AG08396 (cell line): ENCODE data around the gene ERBB2.
A peak's percentile ranks its signal among the peaks of the same experiment; 100 is the strongest.
"Not testable (repeated sequence)": the region's sequence is repeated elsewhere in the genome, so short reads cannot be mapped to it uniquely, and the experiment has no call there.

Source experiments
- DNase-seq: peaks from one replicate; pipeline ENCODE4 v3.0.0; 2012; ENCODE audit warnings: low spot score, mixed read lengths

The ERBB2 gene

DNA sequence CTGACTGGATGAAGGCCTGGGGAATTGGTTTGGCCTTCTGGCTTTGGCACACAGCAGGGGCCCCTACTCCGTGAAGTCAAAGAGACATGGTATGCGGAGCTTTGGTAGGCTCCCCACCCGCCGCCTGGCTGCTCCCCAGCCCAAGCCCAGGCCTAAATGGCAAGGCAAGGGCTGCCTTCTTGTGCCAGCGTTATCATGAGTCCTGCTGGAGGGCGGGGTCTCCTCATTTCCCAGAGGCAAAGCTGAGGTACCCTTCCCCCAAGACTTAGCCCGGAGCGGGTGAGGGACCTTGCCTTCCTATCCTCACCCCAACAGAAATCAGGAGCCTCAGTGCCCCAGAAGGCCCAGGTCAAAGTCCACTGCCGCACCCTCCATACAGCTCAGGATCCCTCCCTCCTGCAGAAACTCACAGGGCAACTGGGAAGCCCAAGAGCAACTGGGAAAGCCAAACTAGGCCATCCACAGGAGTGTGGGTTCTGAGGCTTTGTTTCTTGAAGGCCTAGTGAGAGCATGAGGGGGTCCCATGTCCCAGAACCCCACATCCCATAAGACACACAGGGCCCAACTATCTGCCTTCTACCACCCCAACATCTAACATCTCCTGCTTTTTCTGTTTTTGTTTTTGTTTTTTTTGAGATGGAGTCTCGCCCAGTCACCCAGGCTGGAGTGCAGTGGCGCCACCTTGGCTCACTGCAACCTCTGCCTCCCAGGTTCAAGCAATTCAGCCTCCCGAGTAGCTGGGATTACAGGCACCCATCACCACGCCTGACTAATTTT is 21.3 kb upstream of the ERBB2 start:
- DNase-seq, result no peak

DNA sequence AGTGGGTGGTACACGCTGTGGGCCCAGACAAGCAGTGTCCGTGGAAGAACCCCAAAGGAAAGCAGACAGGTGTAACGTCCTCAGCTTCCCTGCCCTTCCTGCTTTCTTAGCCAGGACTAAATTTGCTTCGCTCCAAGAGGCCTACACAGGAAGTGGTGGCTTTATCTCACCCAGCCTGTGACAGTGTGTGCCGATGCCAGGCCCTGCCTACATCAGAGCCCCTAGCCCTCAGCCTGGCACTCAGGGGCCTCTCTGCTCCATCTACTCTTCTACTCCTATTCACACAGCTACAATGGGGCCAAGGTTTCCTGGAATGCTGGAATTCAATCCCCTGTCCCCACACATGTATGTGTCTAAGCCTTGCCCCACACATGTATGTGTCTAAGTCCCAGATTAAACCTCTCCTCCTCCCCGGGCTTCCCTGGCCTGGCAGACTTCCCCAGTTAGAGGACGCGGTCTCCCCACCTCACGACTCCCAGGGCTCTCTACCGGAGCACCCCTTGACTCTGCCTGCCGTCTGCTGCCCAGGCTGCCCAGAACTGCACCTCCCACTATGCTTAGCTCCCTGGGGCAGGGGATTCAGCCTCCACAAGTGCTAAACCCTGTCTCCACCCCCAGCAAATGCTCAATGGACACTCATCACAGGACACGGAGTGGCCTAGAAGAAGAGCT is 20.2 kb upstream of the ERBB2 start:
- no peak for DNase-seq

DNA sequence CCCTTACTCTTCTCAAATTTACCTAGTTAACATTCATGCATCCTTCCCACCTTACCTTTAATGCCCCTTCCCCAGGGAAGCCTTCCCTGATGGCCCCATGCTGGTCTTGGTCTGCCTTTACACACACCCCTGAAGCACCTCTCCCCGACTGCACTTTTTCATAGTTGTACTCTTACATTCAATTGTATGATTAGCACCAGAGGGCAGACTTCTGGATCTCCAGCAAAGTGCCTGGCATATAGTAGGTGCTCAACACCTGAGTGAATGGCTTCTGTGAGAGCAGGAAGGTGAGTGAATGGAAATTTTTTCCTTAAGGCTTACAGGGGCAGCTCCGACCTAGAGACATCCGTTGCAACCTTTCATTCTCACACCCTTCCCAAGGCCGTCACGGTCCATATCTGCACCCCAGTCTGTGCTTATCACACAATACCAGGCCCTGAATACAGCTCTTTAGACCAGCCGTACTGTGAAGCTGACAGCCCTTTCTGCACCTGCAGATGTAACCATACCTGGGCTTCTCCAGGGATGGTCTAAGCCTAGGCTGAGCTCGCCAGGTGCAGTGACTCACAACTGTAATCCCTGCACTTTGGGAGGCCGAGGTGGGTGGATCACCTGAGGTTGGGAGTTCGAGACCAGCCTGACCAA is 16.4 kb upstream of the ERBB2 start:
- DNase-seq, result no peak

DNA sequence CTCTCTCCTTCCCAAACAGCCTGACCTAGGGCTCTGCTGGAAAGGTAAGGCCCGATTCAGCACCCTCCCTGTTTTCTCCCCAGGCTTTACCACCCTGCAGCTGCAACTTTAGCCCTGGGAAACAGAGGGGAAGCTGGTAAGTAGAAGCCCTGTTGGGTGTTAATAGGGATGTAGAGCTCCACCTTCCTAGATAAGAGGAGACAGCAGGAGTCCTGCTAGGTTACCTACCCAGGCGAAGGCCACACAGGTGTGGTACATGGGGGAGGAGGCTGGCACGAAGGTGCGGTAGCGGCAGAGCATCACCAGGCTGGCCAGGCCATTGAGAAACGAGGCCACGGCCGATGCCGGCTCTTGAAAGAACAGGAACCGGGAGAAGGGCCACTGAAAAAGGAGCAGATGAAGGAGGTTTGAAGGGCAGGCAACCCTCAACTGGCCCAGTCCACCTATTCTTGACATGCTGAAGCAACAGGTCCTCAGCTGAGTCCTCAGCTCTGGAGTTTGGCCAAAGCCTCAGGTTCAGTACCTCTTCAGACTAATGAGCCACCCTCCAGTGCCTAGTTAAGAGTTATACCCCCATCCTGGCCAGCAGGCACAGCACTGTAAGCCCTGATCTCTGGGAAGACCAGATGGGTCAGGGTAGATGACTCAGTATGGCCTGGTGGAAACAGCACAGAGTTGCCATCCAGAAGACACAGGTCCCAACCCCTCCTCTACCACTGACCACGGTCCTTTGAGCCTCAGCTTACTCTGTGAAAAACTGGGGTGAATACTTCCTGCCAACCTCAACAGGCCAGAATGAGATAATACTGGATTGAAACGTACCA is 15.3 kb upstream of the ERBB2 start:
- no peak for DNase-seq

DNA sequence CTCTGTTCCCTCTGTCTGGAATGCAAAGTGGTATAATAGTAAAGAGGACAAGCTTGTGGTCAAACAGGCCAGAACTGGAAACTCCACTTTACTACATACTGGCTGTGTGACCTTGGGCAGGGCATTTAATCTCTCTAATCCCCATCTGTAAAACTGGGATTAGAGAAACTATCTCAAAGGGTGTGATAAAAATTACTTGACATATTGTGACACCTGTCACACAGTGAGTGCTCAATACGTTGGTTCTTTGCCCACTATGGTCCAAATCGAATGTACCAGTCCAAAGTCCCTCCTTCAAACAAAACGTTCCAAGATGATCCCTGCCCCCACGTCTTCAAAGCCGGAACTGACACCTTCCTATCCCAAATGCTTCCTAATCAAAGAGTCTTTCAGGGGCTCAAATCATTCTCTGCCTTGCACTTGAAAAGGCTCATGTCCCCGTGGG is 12.7 kb upstream of the ERBB2 start:
- no peak for DNase-seq

DNA sequence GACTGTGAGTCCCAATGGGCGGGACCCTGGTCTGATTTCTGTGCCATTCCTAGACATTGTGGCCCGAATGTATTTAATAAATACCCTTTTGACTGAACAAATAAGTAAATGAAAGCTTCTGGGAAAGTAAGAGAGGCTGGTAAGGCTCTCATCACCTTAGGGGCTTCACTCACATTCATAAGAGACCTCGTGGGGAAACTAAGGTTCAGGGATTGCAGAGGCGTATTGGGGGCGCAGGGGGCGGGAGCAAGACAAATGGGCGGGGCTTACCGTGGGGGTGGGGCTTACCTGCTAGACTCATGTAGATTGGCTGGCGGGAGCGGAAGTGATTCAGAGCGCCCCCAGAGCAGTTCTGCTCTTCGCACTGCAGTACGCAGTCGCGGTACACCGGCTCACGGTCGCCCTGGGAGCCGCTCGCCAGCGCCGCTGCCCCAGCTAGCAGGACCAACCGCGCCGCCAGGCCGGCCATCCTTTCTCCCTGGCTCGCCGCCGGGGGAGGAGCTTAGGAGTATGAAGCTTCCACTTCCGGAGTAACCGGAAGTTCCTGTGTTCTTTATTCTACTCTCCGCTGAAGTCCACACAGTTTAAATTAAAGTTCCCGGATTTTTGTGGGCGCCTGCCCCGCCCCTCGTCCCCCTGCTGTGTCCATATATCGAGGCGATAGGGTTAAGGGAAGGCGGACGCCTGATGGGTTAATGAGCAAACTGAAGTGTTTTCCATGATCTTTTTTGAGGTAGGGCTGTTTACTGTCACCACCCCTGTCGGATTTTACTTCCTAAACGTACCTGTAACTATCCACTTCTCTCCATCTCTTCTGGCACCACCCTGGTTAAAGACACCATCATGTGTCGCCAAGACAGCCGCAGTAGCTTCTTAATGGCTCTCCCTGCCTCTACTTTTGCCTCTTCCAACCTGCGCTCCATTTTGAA is 12.1 kb upstream of the ERBB2 start, which contains the start of gene PGAP3:
PGAP3 (minus strand) TSS at position 512 of the 929 bp plus-strand sequence; CDS start at position 469, 43 bp downstream.
- DNase-seq, result peak; percentile 93

DNA sequence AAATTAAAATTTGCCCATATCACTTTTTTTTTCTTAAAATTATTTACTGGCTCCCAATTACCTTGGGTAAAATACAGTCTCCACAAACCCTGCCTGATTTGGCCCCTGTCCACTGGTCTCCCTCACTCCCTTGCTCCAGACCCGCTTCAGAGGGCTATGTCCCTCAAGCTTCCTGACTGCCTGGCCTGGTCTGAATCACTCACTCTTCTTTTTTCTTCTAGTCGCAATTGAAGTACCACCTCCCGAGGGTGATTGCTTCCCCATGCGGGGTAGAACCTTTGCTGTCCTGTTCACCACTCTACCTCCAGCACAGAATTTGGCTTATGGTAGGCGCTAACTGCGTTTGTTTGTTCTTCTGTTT is 11.4 kb upstream of the ERBB2 start:
- DNase-seq, result no peak

DNA sequence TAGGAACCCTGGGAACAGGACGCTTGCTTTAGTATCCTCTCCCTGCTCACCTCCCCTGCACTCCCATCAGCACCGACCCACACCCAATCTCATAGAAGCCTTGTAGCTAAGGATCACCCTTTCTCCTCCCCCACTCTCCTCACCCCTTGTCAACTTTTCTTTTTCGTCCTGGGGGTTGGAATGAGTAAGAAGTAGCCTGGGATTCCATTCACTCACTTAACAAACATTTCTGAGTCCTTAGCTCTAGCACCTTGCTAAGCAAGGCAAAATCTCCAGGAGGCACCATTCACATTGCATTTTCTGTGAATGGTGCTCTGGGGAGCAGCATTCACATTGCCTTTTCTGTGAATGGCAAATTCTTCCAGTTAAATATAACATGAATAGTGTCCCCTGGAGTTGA is 10.9 kb upstream of the ERBB2 start:
- no peak for DNase-seq

DNA sequence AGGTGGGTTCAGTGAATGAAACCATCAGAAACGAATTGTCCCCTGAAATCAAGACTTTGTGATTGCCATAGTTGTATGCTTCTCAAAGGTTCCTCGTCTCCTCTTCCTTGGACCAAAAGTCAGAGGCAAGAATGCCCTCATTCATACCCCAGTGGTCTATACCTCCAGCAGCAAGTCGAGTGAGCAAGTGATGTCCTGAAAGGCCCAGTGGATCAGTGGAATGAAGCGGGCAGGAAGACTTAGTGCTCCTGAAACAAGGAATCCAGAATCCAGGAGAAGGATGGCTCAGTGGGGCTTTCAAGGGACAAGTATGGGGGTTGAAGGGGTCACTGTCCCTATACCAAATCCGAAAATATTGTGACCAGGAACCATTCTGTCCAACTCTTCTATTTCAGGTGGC is 5.3 kb upstream of the ERBB2 start:
- no peak for DNase-seq

DNA sequence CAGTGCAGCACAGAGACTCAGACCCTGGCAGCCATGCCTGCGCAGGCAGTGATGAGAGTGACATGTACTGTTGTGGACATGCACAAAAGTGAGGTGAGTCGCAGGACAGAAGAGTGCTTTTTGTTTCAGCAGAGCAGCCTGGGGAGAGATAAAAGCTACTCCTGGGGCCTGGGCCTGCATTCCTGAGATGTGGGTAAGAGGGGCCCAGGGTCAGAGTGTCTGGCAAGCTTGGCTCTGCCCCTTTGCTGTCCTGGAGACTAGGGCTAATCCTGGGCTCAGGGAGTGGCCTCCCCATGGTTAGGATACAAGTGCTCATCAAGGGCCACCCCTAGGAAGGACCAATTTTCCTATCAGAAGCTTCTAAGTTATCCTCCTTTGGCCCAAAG is 4.8 kb upstream of the ERBB2 start:
- no peak for DNase-seq

DNA sequence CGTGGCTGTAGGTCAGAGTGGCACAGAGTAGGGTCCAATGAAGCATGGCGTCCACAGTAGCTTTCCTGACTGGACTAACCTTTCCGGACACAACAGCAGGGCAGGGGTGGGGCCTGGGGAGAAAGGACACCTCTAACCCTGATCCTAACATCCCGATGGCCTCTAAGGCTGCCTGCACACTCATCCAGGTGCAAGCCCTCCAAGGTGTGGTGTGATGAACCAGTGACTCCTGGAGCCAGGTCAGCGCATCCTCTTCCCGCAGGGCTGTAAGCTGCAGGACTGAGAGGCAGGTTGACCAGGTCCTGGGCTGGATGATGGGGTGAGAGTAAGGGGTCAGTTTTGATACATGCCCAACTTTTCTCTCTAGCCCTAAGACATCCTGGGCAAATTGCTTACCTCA is 3.1 kb upstream of the ERBB2 start:
- no peak for DNase-seq

DNA sequence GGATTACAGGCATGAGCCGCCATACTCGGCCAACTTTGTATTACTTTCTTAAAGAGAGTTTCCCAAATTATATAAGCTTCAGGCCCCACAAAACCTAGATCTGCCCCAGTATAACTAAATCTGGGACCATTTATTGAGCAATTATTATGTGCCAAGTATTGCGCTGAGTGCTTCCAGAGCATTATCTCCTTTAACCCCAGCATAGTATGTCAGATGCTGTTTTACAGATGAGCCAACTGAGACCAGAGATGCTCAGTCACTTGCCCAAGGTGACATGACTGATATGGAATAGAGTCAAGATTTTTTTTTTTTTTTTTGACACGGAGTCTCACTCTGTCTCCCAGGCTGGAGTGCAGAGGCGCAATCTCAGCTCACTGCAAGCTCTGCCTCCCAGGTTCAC is 1.9 kb upstream of the ERBB2 start:
- DNase-seq, result no peak

DNA sequence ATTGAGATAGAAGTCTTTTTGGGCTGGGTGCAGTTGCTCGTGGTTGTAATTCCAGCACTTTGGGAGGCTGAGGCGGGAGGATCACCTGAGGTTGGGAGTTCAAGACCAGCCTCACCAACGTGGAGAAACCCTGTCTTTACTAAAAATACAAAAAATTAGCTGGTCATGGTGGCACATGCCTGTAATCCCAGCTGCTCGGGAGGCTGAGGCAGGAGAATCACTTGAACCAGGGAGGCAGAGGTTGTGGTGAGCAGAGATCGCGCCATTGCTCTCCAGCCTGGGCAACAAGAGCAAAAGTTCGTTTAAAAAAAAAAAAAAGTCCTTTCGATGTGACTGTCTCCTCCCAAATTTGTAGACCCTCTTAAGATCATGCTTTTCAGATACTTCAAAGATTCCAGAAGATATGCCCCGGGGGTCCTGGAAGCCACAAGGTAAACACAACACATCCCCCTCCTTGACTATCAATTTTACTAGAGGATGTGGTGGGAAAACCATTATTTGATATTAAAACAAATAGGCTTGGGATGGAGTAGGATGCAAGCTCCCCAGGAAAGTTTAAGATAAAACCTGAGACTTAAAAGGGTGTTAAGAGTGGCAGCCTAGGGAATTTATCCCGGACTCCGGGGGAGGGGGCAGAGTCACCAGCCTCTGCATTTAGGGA is 577 bp upstream of the ERBB2 start:
- DNase-seq, result not testable (repeated sequence)

DNA sequence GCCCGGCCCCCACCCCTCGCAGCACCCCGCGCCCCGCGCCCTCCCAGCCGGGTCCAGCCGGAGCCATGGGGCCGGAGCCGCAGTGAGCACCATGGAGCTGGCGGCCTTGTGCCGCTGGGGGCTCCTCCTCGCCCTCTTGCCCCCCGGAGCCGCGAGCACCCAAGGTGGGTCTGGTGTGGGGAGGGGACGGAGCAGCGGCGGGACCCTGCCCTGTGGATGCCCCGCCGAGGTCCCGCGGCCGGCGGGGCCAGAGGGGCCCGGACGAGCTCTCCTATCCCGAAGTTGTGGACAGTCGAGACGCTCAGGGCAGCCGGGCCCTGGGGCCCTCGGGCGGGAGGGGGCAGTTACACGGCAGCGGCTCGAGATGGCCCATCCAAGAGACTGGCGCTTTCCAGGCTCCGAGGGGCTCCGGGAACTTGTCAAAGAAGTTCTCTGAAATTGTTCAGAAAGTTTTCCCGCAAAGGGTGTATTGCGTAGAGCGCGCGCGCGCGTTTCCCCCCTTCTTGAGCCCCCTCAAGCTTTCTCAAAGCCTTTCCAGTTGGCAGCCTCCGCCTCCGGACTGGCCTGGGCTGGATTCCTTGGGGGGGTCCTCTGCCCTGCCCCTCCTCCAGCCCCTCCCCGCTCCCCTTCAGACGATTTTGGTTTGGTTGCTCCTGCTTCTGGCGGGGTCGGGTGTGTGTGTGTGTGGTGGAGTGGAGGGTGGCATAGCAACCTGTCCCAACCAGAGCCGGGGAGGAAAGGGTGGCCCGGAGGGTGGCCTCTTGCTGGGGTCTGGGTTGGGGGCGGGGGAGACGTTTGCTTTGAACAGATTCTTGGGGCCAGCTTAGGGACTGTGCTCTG is 504 bp downstream of the ERBB2 start:
- peak; percentile 70 for DNase-seq

DNA sequence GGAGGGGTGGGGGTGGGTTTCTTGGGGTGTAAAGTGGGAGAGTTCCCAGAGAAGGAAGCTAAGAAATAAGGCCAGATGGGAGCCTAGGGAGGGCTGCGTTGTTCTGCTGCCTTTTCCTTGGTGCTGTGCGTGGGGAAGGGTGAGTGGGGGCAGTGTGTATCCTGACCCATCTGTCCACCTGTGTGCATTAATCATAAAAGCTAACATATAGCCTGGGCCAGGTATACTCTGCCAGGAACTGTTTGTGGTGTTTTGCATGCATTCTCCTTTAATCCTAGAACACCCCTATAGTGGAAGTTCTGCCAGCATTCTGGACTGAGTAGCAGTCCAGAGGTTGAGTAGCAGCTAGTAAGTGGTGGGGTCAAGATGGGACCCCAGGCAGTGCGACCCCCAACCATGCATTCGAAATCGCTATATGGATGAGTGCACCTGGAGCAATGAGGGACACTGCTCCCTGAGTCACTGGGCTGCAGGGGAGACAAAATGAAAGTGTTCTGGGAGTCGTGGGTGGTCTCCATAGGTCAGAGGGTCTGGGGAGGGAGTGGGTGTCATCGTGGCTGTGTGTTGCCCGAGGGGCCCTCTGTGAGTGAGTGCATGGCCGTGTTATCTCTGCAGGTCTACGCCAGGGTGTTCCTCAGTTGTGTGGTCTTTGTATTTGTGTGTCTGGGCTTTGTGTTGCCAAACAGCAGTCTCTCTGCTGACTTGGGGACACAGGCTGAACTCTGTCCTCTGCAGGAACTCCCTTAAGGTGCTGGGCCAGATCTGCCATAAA is 1.3 kb downstream of the ERBB2 start:
- DNase-seq, result no peak

DNA sequence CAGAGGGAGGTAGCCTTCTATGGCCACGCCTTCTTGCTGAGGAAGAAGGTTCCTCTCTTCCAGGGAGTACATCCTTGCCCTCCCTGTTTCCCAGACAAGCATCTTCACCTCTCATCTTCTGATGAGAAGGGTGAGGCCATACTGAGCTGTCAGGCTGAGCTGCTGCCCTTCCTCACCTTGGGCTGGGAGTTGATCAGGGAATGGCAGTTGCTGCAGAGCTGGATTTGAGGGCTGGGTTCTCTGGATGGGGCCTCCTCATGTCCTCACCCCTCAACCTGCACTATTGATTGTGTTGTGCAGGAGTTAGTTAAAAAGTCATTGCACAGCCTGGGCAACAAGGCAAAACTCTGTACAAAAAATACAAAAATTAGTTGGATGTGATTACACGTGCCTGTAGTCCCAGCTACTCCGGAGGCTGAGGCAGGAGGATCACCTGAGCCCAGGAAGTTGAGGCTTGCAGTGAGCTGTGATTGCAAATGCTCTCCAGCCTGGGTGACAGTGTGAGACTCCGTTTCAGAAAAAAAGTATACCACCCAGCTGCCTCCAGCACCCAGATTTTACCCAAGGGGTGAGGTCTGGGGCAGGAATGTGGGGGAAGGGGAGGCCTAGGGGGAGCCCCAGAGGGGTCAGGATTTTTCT is 2.0 kb downstream of the ERBB2 start:
- no peak for DNase-seq

DNA sequence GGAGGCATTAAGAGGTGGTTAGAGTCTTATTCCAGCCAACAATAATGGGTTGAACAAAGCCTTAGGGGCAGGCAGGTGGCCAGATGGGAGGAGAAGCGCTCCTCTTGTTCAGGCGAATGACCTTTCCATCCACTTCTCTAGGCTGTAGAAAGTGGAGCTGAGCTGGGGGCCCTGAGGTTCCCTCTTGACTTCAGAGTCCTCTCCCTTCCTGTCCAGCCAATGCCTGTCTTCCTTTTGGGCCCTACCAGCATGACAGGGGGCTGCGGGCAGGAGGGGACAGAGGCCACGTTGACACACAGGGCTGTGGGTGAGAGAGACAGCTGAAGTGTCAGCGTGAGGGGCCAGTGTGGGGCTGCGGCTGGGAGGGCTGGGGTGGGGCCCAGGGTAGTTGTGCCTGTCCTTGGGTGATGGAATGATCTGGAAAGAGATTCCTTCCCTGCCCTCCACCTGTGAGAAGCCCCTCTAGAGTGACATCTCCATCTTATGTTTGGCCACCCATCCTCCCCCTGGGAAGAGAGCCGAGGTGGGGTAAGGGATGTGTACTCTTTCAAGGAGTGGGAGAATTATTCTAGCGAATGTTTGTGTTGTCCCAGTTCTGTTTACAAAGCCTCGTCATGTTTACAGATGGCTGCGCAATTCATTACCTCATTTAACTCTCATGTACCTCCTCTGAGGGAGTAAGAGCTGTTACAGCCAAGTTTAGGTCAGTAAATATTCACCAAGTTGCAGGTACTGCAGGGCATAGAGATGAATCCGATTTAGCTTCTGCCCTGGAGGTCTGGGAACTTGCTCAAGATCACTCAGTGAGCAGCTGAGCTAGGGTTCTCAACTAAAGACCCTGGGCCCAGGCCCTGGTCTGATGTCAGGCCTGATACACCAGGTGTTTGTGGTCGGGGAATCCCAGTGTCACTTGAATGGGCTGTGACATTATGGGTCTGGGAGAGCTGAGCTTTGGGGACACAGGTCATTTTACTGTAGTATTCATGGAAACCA is 3.3 kb downstream of the ERBB2 start:
- no peak for DNase-seq
